ENCODE results near the gene SCFD1.
"Not testable (repeated sequence)": the region's sequence is repeated elsewhere in the genome, so short reads cannot be mapped to it uniquely, and the experiment has no call there.

The SCFD1 gene

GRCh38 chr14:30614155-30614554 lies 8.0 kb upstream of the SCFD1 start:
- H3K4me3 ChIP-seq, result no peak overlapping the region
- DNase-seq (ENCODE audit: low spot score), result no peak
- no peak for TF ChIP-seq CTCF (IDR thresholded peaks at IDR 0.05)
- no peak overlapping the region for H3K27ac ChIP-seq

- no peak for DNase-seq (ENCODE audit: low spot score)
- no peak overlapping the region for H3K4me3 ChIP-seq
- no peak for TF ChIP-seq CTCF (IDR thresholded peaks at IDR 0.05)
- H3K27ac ChIP-seq, result no peak overlapping the region
These were observed 1.9 kb upstream of the SCFD1 start for GRCh38 chr14:30620178-30620577.

- no peak for TF ChIP-seq CTCF (IDR thresholded peaks at IDR 0.05)
- H3K27ac ChIP-seq, result peak overlapping the region; percentile 77 to 89
- peak overlapping the region; percentile 84 for H3K4me3 ChIP-seq
- no peak for DNase-seq (ENCODE audit: low spot score)
These were observed 672 bp upstream of the SCFD1 start for GRCh38 chr14:30621354-30621939.

DNA sequence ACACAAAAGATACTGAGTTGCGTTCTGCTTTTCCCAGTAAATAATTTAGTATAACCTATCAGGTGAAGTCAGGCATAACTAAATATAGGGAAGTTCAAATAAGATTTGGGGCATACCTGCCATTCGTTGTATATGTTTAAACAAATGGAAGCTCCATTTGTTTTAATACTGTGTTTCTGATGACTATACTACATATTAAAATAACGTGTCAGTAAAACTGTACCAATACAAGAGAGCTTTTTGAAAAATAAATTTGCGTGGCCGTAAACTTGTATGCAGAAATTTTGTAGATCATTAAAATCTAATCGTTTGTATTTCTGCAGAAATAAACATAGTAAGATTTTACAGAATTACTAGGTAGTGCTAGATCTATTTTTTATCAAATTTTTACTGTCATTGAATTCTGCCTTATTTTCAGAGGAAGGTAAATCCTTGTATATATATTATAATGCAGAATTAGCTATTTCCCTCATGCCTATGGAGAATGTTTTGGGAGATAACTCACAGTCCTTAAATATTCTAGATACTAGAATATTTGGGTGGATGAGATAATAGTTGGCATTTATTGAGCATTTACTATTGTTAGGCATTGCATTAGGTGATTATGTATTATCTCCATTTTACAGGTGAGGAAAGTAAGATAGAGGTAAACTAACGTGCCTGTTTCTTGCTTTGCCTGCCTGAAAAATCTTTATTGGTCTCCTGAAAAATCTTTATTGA lies 1.5 kb downstream of the SCFD1 start:
- Histone ChIP-seq H3K27ac (no peak overlapping the region), H3K4me3 (peak overlapping the region; percentile 84)
- DNase-seq (ENCODE audit: low spot score), result no peak
- TF ChIP-seq CTCF (IDR thresholded peaks at IDR 0.05), result no peak

GRCh38 chr14:30624132-30624423 lies 2.0 kb downstream of the SCFD1 start:
- H3K27ac ChIP-seq, result no peak overlapping the region
- peak overlapping the region; percentile 84 for H3K4me3 ChIP-seq
- TF ChIP-seq CTCF (IDR thresholded peaks at IDR 0.05), result no peak
- DNase-seq (ENCODE audit: low spot score), result no peak

DNA sequence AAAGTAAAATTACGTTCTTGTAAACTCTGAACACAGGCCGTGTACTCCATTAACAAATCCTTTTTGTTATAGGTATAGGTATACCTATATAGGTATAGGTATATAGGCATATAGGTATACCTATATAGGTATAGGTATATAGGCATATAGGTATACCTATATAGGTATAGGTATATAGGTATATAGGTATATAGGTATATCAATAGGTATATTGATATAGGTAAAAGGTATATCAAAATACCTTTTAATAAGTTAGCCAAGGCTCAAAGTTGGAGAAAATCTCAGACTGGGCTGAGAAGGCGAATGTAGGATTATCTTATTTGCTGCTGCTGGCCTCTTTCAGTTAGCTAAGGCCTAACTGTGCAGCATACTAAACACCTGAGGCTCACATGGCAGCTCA lies 3.4 kb downstream of the SCFD1 start:
- no peak for DNase-seq (ENCODE audit: low spot score)
- Histone ChIP-seq H3K27ac (no peak overlapping the region), H3K4me3 (no peak overlapping the region)
- no peak for TF ChIP-seq CTCF (IDR thresholded peaks at IDR 0.05)

DNA sequence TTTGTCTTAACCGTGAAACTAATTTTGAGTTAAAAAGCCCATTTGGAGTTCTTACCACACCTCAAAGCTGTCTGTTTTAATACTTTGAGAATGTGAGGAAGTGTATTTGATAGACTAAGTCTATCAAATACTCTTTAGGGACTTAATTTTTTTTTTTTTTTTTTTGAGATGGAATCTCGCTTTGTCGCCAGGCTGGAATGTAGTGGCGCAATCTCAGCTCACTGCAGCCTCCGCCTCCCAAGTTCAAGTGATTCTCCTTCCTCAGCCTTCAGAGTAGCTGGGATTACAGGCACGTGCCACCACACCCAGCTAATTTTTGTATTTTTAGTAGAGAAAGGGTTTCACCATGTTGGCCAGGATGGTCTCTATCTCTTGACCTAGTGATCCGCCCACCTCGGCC lies 7.3 kb downstream of the SCFD1 start:
- not testable (repeated sequence) for DNase-seq (ENCODE audit: low spot score); H3K27ac ChIP-seq; H3K4me3 ChIP-seq
